AG09309 (cell line): ENCODE data around the gene UBFD1.
"Not testable (repeated sequence)": the region's sequence is repeated elsewhere in the genome, so short reads cannot be mapped to it uniquely, and the experiment has no call there.

Experiments
- DNase-seq: peaks from one replicate; pipeline ENCODE4 v3.0.0-alpha.2; 2010; ENCODE audit warnings: low read depth
- H3K4me3 ChIP-seq: 2 replicates; pipeline ENCODE4 v1.5.1; 2011; ENCODE audit warnings: mild to moderate bottlenecking, low read depth, low read length, moderate library complexity; ENCODE audit not compliant: control insufficient read depth
- CTCF ChIP-seq: IDR thresholded peaks from 2 replicates; pipeline ENCODE4 v1.5.1; 2011; ENCODE audit warnings: mild to moderate bottlenecking, low read depth, low read length, inconsistent platforms; ENCODE audit not compliant: insufficient read depth, control insufficient read depth; ENCODE audit errors: missing control alignments

Gene UBFD1

DNA sequence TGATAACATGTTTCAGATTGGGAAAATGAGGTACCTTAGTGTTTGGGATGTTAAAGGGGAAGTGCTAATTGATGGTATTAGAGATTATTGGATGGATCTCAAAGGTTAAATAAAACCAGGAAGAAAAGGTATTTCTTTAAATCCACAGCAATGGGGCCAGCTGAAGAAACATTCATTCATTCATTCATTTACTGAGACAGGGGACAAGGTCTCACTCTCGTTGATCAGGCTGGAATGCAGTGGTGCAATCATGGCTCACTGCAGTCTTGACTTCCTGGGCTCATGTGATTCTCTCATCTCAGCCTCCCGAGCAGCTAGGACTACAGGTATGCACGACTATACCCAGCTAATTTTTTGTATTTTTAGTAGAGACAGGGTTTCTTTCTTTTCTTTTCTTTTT, 20.1 kb upstream of the UBFD1 start:
- H3K4me3 ChIP-seq, result no peak overlapping the region
- TF ChIP-seq CTCF, result no peak
- no peak for DNase-seq

GRCh38 chr16:23538919-23539278, 18.6 kb upstream of the UBFD1 start:
- no peak for TF ChIP-seq CTCF
- no peak for DNase-seq
- H3K4me3 ChIP-seq, result no peak overlapping the region

DNA sequence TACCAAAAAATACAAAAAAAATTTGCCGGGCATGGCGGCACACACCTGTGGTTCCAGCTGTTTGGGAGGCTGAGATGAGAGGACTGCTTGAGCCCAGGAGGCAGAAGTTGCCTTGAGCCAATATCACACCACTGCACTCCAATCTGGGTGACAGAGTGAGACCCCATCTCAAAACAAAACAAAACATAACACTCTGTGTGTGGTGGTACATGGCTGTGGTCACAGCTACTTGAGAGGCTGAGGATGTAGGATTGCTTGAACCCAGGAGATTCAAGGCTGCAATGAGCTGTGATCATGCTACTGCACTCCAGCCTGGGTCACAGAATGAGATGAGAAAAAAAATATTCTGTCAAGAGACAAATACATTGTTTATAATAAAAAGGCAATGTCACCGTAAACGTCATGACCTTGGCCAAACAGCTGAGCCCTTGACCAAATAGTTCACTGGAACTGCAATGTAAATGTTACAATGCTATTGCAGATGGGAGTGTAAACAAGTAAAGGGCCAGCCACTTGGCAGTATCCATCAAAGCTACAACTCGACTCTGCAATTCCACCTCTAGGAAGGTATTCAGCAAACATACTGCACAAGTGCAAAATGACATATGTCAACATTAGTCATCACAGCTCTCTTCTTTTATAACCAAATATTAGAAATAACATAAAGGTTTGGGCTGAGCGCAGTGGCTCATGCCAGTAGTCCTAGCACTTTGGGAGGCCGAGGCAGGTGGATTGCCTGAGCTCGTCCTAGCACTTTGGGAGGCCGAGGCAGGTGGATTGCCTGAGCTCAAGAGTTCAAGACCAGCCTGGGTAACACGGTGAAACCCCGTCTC, 17.3 kb upstream of the UBFD1 start:
- H3K4me3 ChIP-seq, result no peak overlapping the region
- no peak for TF ChIP-seq CTCF
- no peak for DNase-seq

DNA sequence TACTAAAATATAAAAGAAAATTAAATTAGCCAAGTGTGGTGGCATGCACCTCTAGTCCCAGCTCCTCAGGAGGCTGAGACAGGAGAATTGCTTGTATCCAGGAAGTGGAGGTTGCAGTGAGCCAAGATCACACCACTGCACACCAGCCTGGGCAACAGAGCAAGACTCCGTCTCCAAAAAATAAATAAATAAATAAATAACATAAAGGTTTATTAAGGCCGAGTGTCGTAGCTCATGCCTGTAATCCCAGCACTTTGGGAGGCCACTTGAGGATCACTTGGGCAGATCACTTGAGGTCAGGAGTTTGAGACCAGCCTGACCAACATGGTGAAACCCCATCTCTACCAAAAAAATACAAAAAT, 16.7 kb upstream of the UBFD1 start:
- H3K4me3 ChIP-seq, DNase-seq: not testable (repeated sequence)

DNA sequence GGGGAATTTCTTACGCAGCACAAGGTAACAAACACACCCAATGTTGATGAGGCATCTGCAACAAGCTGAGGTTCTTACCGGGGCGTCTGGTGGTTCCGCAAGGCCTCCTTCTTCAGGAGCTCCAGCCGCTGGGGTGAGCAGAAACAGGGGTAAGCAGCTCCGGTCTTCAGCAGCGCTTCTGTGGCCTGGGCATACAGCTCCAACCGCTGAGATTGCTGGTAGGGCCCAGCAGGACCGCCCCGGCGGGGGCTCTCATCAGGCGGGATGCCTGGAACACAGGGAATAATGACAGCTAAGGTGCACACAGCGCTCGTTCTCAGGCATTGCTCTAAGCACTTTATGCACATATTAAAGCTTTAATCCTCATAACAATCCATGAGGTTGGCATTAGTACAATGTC, 13.1 kb upstream of the UBFD1 start:
- no peak for TF ChIP-seq CTCF
- no peak for DNase-seq
- H3K4me3 ChIP-seq, result no peak overlapping the region

GRCh38 chr16:23549938-23550337, 7.6 kb upstream of the UBFD1 start:
- no peak for DNase-seq
- TF ChIP-seq CTCF, result no peak

DNA sequence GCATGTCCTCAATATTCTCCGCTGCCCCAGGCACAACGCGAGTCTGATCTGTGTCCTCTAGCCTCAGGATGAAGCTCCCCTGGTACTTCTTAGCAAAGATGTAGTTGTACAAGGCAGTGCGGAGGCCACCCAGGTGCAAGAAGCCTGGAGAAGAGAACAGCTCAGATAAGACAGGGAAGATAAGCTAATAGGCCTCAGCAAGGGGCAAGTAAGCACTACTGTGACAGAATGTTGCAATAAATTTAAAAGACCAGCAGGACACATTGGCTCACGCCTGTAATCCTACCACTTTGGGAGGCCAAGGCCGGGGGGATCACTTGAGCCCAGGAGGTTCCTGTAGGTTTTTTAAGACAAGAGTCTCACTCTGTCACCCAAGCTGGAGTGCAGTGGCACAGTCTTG, 5.4 kb upstream of the UBFD1 start:
- no peak for DNase-seq
- TF ChIP-seq CTCF, result no peak
- no peak overlapping the region for H3K4me3 ChIP-seq

More at GRCh38 chr16:23549938-23550337, 7.6 kb upstream of the UBFD1 start:
- H3K4me3 ChIP-seq, result no peak overlapping the region
